B cell (primary cell): Measurements from ENCODE around the gene TENM4. TPM values are rescaled to one million over a fixed set of nuclear protein-coding genes. Genes with fewer than 3 reads are reported as not detected.

ENCODE experiments used
- ATAC-seq: fragments of 200-7000 bp; cut with Tn5 transposase; one replicate; pipeline ENCODE4 v1.10.0; 2021; ENCODE audit warnings: low read depth, mild to moderate bottlenecking, moderate number of reproducible peaks, moderate library complexity
- CTCF ChIA-PET: fragments of 350-600 bp; sonication (Branson Sonifier 250); formaldehyde crosslinking; loops from one replicate; lab custom pipeline; 2021; ENCODE audit warnings: antibody characterized with exemption, inconsistent platforms; lab: Charles Lee
- POLR2A ChIA-PET: fragments of 350-600 bp; sonication (Branson Sonifier 250); formaldehyde crosslinking; loops from one replicate; lab custom pipeline; 2021; ENCODE audit warnings: antibody characterized with exemption; lab: Charles Lee
- DNase-seq: peaks from one replicate; pipeline ENCODE4 v3.0.0; 2013
- H2AFZ ChIP-seq: 2 replicates; pipeline ENCODE4 v1.6.1; 2012; ENCODE audit warnings: mild to moderate bottlenecking, low read depth, low read length; ENCODE audit not compliant: insufficient read depth, poor library complexity, severe bottlenecking
- H3K27ac ChIP-seq, 2 donors: 1 replicate in 1 of 2; 2 replicates in 1 of 2; pipeline ENCODE4 v1.5.1; 2012 to 2013; ENCODE audit warnings: low read length in 2 of 2, mild to moderate bottlenecking in 2 of 2, moderate library complexity in 1 of 2
- H3K27me3 ChIP-seq, 4 experiments: fragments of 200-600 bp in 1 of 4; sonication (generic) in 1 of 4; replicated peaks in 1 of 4; 1 replicate in 2 of 4; 2 replicates in 2 of 4; pipeline versions ENCODE4 v1.6.1 to v1.7.0; 2013 to 2016; ENCODE audit warnings: low read length in 3 of 4, mild to moderate bottlenecking in 2 of 4, mixed read lengths in 1 of 4, moderate library complexity in 1 of 4; ENCODE audit not compliant: insufficient read depth in 4 of 4, control insufficient read depth in 3 of 4; ENCODE audit errors: control extremely low read depth in 1 of 4
- H3K36me3 ChIP-seq, 2 experiments: replicated peaks in 1 of 2; 1 replicate in 1 of 2; 2 replicates in 1 of 2; pipeline versions ENCODE4 v1.6.1 to v1.7.1; 2013; ENCODE audit warnings: low read length in 1 of 2; ENCODE audit not compliant: insufficient read depth in 2 of 2, control insufficient read depth in 1 of 2; ENCODE audit errors: control extremely low read depth in 1 of 2, extremely low read depth in 1 of 2
- H3K4me1 ChIP-seq, 2 donors: fragments of 200-600 bp in 1 of 2; sonication (generic) in 1 of 2; 1 replicate in 1 of 2; 2 replicates in 1 of 2; pipeline versions ENCODE4 v1.5.1 to v1.6.1; 2013 to 2017; ENCODE audit warnings: low read length in 2 of 2; ENCODE audit not compliant: control insufficient read depth in 2 of 2, insufficient read depth in 2 of 2
- H3K4me2 ChIP-seq: replicated peaks from 2 replicates; pipeline ENCODE3; 2012; ENCODE audit warnings: mild to moderate bottlenecking, low read depth, low read length; ENCODE audit not compliant: poor library complexity, severe bottlenecking
- H3K4me3 ChIP-seq, 5 experiments: fragments of 200-600 bp in 1 of 5; sonication (generic) in 1 of 5; 1 replicate in 3 of 5; 2 replicates in 2 of 5; pipeline versions ENCODE4 v1.5.1 to v1.7.0; 2011 to 2016; ENCODE audit warnings: low read length in 4 of 5, mild to moderate bottlenecking in 4 of 5, low read depth in 2 of 5, control low read depth in 1 of 5, moderate library complexity in 1 of 5; ENCODE audit not compliant: insufficient read depth in 1 of 5; ENCODE audit errors: control extremely low read depth in 1 of 5, extremely low read depth in 1 of 5
- H3K79me2 ChIP-seq: fragments of 200-600 bp; sonication (generic); one replicate; pipeline ENCODE4 v1.6.0; 2016; ENCODE audit warnings: low read length; ENCODE audit not compliant: control insufficient read depth, insufficient read depth
- H3K9ac ChIP-seq: fragments of 200-600 bp; sonication (generic); 2 replicates; pipeline ENCODE4 v1.6.1; 2017; ENCODE audit warnings: mild to moderate bottlenecking, low read length, moderate library complexity
- H3K9me3 ChIP-seq, 3 donors: one replicate each; pipeline versions ENCODE4 v1.6.1 to v1.7.1; 2013; ENCODE audit warnings: low read length in 2 of 3; ENCODE audit not compliant: control insufficient read depth in 2 of 3, insufficient read depth in 1 of 3; ENCODE audit errors: control extremely low read depth in 1 of 3
- H4K20me1 ChIP-seq: 2 replicates; pipeline ENCODE4 v1.6.0; 2012; ENCODE audit warnings: mild to moderate bottlenecking, low read length; ENCODE audit not compliant: insufficient read depth, control insufficient read depth, poor library complexity, severe bottlenecking
- H3K27ac Mint-ChIP-seq: one replicate; pipeline ENCODE4 v1.8.0; 2021; ENCODE audit warnings: mixed read lengths
- H3K27me3 Mint-ChIP-seq: one replicate; pipeline ENCODE4 v1.8.0; 2021; ENCODE audit warnings: mixed read lengths
- H3K4me1 Mint-ChIP-seq: one replicate; pipeline ENCODE4 v1.8.0; 2021; ENCODE audit warnings: mixed read lengths
- H3K4me3 Mint-ChIP-seq: one replicate; pipeline ENCODE4 v1.8.0; 2021; ENCODE audit warnings: mixed read lengths
- H3K9me3 Mint-ChIP-seq: one replicate; pipeline ENCODE4 v1.8.0; 2022; ENCODE audit warnings: mixed read lengths; ENCODE audit not compliant: insufficient read depth
- EZH2 ChIP-seq: IDR thresholded peaks from 2 replicates; pipeline ENCODE4 v1.6.1; 2012; ENCODE audit warnings: borderline replicate concordance, low read depth, mild to moderate bottlenecking, moderate library complexity, low read length; ENCODE audit not compliant: insufficient read depth, poor library complexity, severe bottlenecking
- WGBS: methylation state at CpG from one replicate; pipeline ENCODE4 v1.1.5; 2013; ENCODE audit warnings: missing lambda C conversion rate; ENCODE audit not compliant: insufficient coverage; 5-methylcytosine and 5-hydroxymethylcytosine counted together
- intact Hi-C: fragments of 100-400 bp; cut with micrococcal nuclease; formaldehyde crosslinking; loops from one replicate; pipeline ENCODE4 v1.10.0; 2022
- polyA plus RNA-seq: library from polyadenylated mRNA; depleted of rRNA; stranded (reverse); fragments of >200 nt; gene quantifications from 2 replicates; pipeline ENCODE4 v1.2.3, GENCODE V29; 2012
- total RNA-seq, 2 donors: library from RNA; stranded (reverse); fragments of 120-200 nt in 1 of 2; gene quantifications; 1 replicate in 1 of 2; 2 replicates in 1 of 2; pipeline versions ENCODE4 v1.2.3 to v1.2.4, GENCODE V29; 2013 to 2022
- TF ChIP-seq, protein P1 (sequence below): fragments of 200-600 bp; IDR thresholded peaks from one replicate; pipeline ENCODE4 v1.8.0; 2022; ENCODE audit warnings: antibody characterized with exemption, mild to moderate bottlenecking

TENM4 gene
- total and polyA plus RNA-seq, 2 donors (not counting 1 experiment from before 2014, with no cell fraction given): 0.09 to 5.7 TPM

DNA sequence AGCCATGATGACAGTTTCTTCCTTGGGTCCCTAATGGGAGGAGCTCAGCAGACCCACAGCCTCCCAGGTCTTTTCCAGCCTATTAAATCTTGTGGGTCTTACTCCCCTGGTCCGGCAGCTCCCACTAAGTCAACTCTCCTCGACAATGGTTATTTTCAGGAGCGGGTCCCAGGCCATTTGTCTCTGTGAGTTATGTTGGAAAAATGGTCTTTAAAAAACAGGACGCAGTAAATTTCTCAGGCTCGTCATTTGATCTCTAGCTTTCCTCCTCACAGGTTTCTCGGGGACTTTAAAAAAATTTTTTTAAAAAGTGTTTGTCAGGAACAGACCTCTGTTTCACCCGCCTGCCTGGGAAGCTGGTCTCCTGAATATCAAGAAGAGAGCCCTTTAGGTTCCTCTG is 468.7 kb downstream of the TENM4 start:
- H3K27ac Mint-ChIP-seq: no peak overlapping the region
- Histone ChIP-seq H2AFZ (no peak overlapping the region), H3K36me3 (no peaks in the 10 kb centered on the region), H4K20me1 (no peaks in the 10 kb centered on the region), H3K4me2 (no peak overlapping the region), H3K27me3 (no peaks in the 10 kb centered on the region), H3K79me2 (no peaks in the 10 kb centered on the region), H3K4me1 (no peaks in the 10 kb centered on the region), H3K9ac (no peak overlapping the region), H3K9me3 (no peaks in the 10 kb centered on the region), H3K4me3 (no peak overlapping the region), H3K27ac (no peak overlapping the region)
- ChIA-PET POLR2A (no interaction called here), CTCF (no interaction called here)
- H3K4me3 Mint-ChIP-seq: no peak overlapping the region
- no peaks in the 10 kb centered on the region for H3K9me3 Mint-ChIP-seq
- 100% methylated on average over 1 of the region's 7 CpGs for WGBS
- intact Hi-C loops: no loop called here
- H3K4me1 Mint-ChIP-seq: no peaks in the 10 kb centered on the region
- no peak for TF ChIP-seq EZH2
- TF ChIP-seq, protein P1, sequence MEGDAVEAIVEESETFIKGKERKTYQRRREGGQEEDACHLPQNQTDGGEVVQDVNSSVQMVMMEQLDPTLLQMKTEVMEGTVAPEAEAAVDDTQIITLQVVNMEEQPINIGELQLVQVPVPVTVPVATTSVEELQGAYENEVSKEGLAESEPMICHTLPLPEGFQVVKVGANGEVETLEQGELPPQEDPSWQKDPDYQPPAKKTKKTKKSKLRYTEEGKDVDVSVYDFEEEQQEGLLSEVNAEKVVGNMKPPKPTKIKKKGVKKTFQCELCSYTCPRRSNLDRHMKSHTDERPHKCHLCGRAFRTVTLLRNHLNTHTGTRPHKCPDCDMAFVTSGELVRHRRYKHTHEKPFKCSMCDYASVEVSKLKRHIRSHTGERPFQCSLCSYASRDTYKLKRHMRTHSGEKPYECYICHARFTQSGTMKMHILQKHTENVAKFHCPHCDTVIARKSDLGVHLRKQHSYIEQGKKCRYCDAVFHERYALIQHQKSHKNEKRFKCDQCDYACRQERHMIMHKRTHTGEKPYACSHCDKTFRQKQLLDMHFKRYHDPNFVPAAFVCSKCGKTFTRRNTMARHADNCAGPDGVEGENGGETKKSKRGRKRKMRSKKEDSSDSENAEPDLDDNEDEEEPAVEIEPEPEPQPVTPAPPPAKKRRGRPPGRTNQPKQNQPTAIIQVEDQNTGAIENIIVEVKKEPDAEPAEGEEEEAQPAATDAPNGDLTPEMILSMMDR: no peak
- H3K27me3 Mint-ChIP-seq: peaks cover 19% of the 10 kb centered on the region
- ATAC-seq (no peak), DNase-seq (no peak)

DNA sequence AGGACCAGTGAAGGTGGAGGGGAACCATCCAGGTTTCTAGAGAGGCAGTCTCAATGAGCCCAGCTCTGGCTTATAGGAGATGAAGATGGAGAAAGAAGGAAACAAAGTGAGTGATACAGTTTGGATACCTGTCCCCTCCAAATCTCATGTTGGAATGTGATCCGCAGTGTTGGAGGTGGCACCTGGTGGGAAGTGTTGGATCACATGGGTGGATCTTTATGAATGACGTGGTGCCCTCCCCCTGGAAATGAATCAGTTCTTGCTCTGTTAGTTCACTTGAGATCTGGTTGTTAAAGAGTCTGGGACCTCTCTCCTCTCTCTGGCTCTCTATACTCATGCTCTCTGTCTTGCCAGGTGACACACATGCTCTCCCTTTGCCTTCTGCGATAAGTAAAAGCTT is 473.0 kb downstream of the TENM4 start:
- H3K9ac ChIP-seq: no peak overlapping the region

More for the DNA sequence above, 473.0 kb downstream of the TENM4 start:
- H3K27me3 Mint-ChIP-seq: peaks cover 39% of the 10 kb centered on the region
- TF ChIP-seq, protein P1: no peak
- TF ChIP-seq EZH2: no peak
- 100% methylated on average over 2 of the region's 3 CpGs for WGBS
- DNase-seq (no peak), ATAC-seq (no peak)
- intact Hi-C loops: no loop called here
- Histone ChIP-seq H3K27ac (no peak overlapping the region), H3K4me2 (no peak overlapping the region), H3K9me3 (no peaks in the 10 kb centered on the region), H3K4me3 (no peak overlapping the region), H2AFZ (no peak overlapping the region), H3K36me3 (no peaks in the 10 kb centered on the region), H3K27me3 (peaks cover 0 to 6% (median 3%) of the 10 kb centered on the region in 4 experiments), H3K79me2 (no peaks in the 10 kb centered on the region), H3K4me1 (no peaks in the 10 kb centered on the region), H4K20me1 (no peaks in the 10 kb centered on the region)
- H3K9me3 Mint-ChIP-seq: no peaks in the 10 kb centered on the region
- POLR2A ChIA-PET: no interaction called here
- no peak overlapping the region for H3K27ac Mint-ChIP-seq
- peaks cover under 1% of the 10 kb centered on the region for H3K4me1 Mint-ChIP-seq
- CTCF ChIA-PET: no interaction called here
- no peak overlapping the region for H3K4me3 Mint-ChIP-seq
